Thyroid gland (tissue), 4 donors: Measurements from ENCODE around the gene UBE2F.

Experiments used
- POLR2A ChIP-seq, 2 donors: fragments of 450-650 bp; IDR thresholded peaks; one replicate each; pipeline ENCODE4 v1.6.1; 2017; ENCODE audit warnings: antibody characterized with exemption in 2 of 2, mild to moderate bottlenecking in 2 of 2, moderate library complexity in 1 of 2
- TF ChIP-seq, protein P1 (sequence below), 6 experiments: fragments of 200-600 bp in 3 of 6; fragments of 450-650 bp in 3 of 6; sonication (generic) in 3 of 6; IDR thresholded peaks; one replicate each; pipeline ENCODE4 v1.5.1; 2016 to 2019; ENCODE audit warnings: antibody characterized with exemption in 6 of 6, mild to moderate bottlenecking in 2 of 6, inconsistent platforms in 1 of 6, moderate library complexity in 1 of 6

DNA sequence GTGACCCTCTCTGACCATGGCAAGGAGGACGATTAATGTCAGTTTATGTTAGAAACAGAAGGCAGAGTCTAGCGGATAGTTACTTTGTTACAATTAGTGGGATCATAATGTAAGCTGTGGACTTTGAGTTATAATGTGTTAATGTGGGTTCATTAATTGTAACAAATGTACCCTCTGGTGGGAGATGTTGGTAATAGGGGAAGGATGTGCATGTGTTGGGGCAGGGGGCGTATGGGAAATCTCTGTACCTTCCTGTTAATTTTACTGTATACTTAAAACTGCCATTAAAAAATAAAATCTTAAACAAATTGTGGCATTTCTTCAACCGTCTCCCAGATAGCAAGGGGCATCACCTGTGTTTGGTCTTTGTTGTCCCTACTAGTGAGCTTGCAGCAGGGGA lies 4.8 kb downstream of the UBE2F start:
- TF ChIP-seq, protein P1, sequence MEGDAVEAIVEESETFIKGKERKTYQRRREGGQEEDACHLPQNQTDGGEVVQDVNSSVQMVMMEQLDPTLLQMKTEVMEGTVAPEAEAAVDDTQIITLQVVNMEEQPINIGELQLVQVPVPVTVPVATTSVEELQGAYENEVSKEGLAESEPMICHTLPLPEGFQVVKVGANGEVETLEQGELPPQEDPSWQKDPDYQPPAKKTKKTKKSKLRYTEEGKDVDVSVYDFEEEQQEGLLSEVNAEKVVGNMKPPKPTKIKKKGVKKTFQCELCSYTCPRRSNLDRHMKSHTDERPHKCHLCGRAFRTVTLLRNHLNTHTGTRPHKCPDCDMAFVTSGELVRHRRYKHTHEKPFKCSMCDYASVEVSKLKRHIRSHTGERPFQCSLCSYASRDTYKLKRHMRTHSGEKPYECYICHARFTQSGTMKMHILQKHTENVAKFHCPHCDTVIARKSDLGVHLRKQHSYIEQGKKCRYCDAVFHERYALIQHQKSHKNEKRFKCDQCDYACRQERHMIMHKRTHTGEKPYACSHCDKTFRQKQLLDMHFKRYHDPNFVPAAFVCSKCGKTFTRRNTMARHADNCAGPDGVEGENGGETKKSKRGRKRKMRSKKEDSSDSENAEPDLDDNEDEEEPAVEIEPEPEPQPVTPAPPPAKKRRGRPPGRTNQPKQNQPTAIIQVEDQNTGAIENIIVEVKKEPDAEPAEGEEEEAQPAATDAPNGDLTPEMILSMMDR (IDR thresholded peaks at IDR 0.05) = no peak
- no peak for TF ChIP-seq POLR2A (IDR thresholded peaks at IDR 0.05)
